Globus pallidus (tissue), 1 donor: ENCODE data around the gene TMEM135.
"Not testable (repeated sequence)": the region's sequence is repeated elsewhere in the genome, so short reads cannot be mapped to it uniquely, and the experiment has no call there.

Experiments
- DNase-seq: peaks from one replicate; pipeline ENCODE4 v3.0.0-alpha.2; 2015; ENCODE audit warnings: low spot score

TMEM135 gene

DNA sequence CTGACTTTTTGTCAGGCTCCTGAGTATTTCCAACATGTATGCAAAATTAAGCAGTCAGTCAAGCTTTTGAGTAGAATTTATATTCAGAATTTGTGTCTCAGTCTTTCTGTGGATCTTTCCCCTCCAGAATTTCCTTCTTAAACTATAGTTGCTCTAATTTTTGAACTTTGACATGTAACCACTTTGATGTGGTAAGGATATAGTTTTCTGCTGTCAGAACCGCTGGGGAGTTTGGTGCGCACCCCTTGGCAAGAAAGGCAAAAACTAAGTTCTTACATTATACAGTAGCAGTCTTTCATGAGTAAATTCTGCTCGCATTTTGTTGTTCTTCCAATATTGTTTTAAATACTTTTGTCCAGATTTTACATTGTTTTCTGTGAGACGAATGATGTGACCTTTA, 105.9 kb downstream of the TMEM135 start:
- no peak for DNase-seq

DNA sequence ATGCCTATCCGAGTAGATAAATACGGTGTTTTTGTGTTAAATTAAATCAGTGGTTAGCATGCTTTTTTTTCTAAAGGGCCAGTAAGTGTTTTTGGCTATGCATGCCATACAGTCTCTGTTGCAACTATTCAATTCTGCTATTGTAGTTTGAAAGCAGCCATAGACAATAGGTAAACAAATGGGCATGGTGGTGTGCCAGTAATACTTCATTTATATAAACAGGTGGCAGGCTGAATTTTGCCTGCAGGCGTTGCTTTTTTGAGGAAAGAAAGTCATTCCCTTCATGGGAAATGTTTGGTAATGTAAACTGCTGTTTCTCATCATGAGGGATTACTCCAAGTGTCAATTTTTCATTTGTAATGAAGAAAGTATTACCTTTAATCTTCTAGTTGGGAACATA, 106.5 kb downstream of the TMEM135 start:
- DNase-seq: no peak

DNA sequence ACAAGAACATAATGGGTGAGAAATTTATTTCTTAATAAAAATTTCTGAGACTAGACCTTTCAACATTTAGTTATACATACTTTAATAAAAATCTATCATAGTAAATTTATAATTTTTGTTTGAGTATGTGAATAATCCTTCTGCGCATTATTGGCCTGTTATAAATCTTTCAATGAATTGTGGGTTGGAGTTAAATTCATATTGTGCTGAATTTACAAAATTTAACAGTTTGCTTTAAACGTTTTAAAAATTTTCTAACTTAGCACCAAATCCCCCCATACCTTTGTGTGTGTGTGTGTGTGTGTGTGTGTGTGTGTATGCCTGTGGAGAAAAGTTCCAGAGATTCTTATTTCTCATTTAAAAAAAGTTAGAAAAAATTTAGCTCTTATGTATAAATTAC, 111.0 kb downstream of the TMEM135 start:
- DNase-seq: no peak

DNA sequence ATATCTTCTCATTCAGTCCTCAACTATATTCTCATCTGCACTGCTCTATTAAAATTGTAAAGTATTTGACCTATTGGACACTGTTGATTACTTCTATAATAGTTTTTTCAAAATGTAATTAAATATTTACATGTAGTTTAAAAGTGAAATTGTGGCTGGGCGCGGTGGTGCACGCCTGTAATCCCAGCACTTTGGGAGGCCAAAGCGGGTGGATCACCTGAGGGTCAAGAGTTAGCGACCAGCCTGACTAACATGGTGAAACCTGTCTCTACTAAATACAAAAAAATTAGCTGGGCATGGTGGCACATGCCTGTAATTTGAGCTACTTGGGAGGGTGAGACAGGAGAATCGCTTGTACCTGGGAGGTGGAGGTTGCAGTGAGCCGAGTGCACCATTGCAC, 112.0 kb downstream of the TMEM135 start:
- not testable (repeated sequence) for DNase-seq

DNA sequence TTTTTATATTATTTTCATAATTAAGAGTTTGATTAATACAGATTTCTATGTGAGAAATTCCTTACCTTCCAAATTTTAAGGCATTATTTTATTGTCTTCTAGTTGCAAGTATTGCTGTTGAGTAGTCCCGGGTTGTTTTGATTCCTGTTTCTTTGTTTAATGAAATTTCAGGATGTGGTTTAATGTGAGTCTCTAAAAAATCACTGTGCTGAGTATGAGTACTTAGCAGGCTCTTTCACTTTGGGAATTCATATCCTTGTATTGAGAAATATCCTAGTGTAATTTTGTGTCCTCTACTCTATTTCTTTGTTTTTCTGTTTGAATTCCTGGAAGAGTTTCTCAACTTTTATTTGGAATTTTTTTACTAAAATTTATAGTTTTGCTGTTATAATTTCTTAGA, 113.2 kb downstream of the TMEM135 start:
- no peak for DNase-seq

DNA sequence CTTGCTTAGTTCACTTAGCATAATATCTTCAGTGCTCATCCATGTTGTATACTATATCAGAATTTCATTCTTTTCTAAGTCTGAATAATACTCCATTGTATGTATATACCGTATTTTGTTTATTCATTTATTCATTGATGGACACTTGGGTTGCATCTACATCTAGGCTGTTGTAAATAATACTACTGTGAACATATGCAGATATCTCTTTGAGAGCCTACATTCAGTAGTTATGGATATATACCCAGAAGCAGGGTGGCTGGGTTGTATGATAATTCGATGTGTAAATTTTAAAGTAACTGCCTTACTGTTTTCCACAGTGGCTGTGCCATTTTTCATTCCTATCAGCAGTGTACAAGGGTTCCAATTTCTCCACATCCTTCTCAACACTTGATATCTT, 116.5 kb downstream of the TMEM135 start:
- DNase-seq: no peak

DNA sequence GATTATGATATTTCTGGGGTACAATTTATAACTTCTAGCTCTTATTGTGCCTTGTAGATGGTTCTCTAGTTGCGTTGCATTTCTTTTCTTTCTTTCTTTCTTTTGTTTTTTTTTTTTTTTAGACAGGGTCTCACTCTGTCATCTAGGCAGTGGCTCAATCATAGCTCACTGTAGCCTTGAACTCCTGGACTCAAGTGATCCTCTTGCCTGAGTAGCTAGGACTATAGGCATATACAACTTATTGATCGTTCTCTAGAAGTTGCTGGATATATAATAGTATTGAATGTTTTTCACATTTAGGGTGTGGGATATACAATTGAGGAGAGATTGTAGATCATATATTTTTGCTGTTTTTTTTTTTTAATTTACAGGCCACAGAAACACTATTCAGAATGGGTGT, 119.2 kb downstream of the TMEM135 start:
- DNase-seq: no peak

DNA sequence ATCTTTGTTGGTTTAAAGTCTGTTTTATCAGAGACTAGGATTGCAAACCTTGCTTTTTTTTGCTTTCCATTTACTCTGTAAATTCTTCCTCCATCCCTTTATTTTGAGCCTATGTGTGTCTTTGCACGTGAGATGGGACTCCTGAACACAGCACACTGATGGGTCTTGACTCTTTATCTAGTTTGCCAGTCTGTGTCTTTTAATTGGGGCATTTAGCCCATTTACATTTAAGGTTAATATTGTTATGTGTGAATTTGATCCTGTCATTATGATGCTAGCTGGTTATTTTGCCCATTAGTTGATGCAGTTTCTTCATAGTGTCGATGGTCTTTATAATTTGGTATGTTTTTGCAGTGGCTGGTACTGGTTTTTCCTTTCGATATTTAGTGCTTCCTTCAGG, 131.3 kb downstream of the TMEM135 start:
- DNase-seq: not testable (repeated sequence)

DNA sequence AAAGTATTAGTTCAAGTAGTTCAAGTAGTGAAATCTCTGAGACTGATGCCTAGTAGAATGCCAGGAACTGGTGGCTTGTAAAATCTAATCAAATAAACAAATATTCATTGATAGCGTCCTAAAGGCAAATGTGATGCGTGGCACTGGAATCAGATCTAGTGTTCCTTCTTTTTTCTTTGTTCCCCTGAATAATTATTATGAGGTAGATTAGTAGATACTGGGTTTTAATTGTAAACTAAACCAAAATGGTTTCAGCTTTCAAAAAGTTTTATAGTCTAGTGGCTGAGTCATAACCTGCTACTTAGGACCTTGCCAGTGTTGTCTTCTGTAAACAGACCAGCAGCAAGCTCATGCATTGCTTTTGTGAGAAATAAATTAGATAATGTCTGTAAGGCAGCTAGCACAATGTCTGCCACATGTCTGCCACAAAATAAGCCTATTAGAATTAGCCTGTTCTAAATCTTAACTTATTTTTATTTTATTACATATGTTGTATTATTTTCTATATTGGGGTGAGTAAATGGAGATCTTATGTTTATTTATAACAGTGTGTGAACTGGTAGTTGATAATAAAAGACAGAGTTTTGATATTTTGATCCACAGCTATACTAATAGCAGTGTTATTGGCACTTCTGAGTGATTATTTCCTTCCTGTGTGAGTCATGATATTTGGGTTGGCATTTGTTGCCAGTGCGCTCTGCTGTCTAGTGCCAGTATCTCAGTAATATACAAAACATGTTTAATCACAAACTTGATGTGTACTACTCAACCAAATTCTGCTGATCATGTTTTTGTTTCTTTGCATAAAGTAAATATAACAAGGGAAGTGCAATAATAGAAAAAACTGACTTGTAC, 135.7 kb downstream of the TMEM135 start:
- DNase-seq: no peak

DNA sequence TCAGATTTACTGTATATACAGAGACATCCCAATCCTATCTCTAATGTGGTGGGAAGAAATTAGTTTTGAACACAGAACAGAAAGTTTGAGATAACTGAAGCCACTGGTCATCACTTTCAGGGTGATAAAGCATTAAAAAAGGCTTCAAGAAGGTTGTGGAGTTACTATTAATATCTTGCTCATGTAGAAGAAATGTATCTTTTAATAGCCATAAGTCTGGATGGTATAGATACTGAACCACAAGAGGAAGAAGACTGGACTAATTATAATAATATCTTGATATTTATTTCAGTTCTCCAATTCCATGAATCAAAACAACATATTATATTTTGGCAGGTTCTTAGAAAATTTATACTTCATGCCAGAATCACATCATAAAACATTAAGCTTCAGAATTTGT, 137.1 kb downstream of the TMEM135 start:
- DNase-seq: no peak

DNA sequence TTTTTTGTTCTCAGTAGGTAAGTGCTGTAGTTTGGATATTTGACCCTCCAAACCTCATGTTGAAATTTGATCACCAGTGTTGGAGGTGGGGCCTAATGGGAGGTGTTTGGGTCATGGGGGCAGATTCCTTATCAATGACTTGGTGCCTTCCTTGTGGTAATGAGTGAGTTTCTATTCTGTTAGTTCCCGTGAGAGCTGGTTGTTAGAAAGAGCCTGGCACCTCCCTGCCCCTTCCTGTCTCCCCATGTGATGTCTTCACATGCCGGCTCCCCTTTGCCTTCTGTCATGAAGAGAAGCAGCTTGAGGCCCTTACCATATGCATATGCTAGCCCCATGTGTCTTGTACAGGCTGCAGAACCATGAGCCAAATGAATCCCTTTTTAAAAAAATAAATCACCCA, 138.3 kb downstream of the TMEM135 start:
- no peak for DNase-seq

DNA sequence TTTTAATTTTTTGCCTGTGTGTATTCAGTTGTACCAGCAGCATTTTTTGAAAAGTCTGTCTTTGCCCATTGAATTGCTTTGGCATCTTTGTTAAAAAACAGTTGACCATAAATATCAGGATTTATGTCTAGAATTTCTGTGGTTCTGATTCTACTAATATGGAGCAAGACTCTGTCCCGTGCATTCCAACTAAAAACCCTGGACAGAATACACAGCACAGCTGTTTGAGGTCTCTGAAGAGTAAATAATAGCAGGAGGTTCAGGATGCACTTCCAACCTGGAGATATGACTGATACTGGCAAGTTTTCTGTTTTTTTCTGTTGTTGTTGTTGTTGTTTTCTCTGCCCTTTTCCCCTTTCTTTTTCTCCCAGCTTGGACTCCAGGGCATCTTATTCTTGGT, 141.9 kb downstream of the TMEM135 start:
- no peak for DNase-seq

DNA sequence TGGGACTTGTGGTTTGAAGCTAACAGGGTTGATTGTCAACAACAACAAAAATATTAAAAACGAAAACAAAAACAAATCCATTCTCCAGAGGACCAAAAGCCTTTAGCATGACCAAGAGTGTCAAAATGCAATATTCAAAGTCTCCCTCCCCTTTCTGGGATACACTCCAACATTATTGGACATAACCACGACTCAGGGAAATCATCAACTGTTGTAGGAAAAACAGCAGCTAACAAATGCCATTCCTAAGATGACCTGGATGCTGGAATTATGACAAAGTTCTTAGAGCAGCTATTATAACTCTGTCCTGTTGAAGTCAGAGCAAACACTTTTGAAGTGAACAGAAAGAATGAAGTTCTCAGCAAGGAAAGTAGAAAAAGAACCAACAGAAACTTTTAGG, 143.0 kb downstream of the TMEM135 start:
- DNase-seq: no peak

DNA sequence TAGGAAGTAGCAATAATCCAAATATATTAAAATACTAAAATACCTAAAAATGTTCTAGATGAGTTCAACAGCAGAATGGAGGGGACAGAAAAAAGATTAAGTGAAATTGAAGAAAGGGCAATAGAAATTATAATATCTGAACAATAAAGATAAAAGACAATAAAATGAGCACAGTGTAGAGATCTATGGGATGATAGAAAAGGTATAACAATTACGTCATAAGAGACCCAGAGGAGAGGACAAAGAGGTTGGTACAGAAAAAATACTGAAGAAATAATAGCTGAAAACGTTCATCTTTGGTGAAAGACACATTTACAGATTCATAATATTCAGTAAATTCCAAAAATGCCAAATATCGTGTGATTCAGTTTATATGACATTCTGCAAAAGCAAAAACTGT, 143.4 kb downstream of the TMEM135 start:
- no peak for DNase-seq

DNA sequence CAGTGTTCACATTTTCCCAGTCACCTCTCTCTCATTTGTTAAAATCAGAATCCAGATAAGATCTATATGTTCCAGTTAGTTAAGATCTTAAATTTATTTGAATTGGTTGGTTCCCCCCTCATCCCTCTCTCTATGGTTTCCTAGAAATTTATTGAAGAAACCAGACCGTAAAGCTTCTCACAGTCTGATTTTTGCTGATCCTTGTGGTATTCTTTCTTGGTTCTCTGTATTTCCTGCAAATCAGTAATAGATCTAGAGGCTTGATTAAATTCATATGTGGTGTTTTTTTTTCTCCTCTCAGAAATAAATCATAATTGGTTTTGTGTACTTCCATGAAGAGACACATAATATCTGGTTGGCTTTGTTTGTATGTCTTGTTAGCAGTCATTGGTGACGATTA, 147.5 kb downstream of the TMEM135 start:
- DNase-seq: no peak

DNA sequence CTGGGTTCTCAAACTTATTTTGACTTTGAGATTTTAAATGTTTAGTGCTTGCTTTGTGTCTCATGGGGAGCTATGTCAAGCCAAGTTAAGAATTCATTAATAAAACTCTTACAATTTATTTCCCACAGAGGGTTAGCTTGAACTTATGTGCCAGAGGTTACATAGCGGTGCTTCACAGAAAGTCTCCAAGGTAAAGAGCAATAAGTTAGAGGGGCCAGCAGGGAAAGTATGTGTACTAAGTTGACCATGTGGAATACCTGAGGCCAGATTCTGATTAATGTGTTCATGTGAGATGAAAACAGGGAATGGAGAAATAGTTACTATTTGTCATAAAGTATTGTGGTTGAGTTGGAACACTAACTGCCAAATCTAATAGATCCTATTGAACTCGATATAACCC, 149.3 kb downstream of the TMEM135 start:
- no peak for DNase-seq

DNA sequence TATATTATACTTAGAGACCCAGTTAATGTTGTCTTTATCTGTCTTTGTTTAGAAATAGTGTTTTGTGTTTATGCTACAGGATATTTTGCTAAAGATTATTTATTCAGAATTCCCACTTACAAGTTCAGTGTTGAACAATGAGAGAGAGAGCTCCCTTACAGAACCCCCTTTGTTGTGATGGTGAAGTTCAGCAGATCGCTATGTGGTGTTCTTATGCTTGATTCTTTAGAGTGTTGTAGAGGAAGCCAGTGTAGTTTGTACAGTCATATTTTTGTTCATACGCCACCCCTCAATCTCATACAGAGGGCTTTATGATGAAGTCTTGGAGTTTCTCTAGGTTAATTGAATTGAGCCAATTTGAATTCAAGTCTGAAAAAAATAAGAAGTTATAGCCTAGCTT, 150.2 kb downstream of the TMEM135 start:
- peak; percentile 24 for DNase-seq

DNA sequence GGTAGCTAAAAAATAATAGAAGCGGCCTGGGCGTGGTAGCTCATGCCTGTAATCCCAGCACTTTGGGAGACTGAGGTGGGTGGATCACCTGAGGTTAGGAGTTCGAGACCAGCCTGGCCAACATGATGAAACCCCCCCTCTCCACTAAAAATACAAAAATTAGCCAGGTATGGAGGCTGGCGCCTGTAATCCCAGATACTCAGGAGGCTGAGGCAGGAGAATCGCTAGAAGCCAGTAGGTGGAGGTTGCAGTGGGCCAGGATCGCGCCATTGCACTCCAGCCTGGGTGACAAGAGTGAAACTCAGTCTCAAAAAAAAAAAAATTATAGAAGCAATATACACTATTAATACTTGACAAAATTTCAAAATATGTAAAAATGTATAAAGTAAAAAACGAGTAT, 150.7 kb downstream of the TMEM135 start:
- DNase-seq: not testable (repeated sequence)

DNA sequence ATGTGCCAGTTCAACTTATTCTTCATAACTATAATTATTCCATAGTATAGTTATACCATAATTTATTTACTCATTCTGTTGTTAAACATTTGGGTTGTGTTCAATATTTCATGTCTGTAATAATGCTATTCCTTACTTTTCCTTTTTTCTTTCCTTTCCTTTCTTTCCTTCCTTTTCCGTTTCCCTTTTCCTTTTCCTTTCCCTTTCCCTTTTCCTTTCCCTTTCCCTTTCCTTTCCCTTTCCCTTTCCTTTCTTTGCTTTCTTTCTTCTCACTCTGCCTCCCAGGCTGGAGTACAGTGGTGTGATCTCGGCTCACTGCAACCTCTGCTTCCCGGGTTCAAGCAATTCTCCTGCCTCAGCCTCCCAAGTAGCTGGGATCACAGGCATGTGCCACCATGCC, 151.2 kb downstream of the TMEM135 start:
- not testable (repeated sequence) for DNase-seq

DNA sequence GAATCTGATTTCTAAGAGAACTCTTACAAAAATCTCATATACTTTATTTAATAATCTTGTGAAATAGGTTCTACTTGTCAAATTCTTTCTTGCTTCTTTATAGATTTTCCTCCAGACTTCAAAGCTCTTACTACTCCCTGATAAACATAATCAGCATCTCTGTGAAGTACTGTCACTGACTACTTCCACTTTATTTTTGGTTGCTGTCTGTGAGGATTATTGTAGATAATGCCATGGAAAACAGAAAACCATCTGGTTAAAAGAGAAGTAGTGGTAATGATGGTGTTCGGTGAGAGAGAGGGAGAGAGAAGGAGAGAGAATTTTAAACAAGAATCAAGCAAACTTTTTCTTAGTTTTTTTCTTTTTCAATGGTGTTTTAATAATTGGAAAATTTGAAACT, 152.3 kb downstream of the TMEM135 start:
- DNase-seq: no peak

DNA sequence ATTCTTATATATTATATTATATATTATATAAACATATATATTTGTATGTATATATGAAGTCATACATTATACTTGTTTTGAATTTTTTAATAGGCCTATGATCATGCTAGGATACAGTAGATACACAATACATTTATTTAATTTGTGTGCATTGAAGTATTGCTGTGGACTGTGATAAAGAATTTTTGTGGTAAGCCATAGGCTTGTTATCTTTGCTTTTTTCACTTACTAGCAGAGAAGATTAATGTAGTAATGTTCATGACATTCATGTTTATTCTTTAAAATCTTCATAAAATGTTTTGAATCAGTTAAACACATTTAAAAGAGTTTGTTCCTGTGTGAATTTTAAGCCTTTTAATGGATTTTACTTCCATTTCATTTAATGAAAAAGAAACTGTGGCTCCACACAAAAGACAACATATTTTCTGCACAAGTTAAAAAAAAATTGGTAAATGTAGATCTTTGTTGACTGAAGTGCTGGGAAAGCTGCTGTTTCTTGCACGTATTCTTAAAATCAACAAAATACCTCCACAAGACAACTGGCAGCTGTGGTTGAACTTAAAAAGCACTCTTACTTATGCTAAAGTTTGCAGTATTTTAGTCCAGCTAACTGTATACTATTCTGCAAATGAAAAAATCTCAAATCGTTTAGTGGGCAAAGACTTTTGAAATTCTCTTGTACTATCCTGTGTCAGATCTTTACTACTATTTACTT, 156.2 kb downstream of the TMEM135 start:
- DNase-seq: no peak

DNA sequence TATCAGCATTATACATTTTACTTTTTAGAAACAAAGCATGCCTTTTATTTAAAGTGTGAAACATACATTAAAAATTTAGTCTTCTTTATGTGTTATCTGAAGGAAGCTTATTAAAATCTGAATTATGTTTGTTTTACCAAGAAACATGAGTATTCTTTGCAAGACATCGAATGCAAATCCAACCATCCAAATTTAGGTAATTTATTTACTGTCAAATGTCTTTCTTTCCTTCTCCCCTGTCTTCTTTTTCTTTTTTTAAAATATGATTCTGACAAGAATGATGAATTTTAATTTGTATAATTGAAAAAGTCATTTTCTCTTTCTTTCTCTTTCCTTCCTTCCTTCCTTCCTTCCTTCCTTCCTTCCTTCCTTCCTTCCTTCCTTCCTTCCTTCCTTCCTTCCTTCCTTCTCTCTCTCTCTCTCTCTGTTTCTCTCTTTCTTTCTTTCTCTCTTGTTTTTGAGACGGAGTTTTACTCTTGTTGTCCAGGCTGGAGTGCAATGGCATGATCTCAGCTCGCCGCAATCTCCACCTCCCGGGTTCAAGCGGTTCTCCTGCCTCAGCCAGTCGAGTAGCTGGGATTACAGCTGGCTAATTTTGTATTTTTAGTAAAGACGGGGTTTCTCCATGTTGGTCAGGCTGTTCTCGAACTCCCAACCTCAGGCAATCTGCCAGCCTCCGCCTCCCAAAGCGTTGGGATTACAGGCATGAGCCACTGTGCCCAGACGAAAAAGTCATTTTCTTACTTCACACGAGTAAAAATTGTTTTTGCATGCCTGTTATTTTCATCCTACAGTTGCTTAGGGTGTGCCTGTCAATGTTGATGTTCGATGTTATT, 157.5 kb downstream of the TMEM135 start:
- DNase-seq: no peak
